Ascending aorta (tissue), 2 donors: ENCODE results near the gene TDRKH. TPM values are rescaled to one million over a fixed set of nuclear protein-coding genes. Genes with fewer than 3 reads are reported as not detected.
"Not testable (repeated sequence)": the region's sequence is repeated elsewhere in the genome, so short reads cannot be mapped to it uniquely, and the experiment has no call there.

Experiments
- DNase-seq, 2 donors: peaks; one replicate each; pipeline ENCODE4 v3.0.0-alpha.2; 2019; ENCODE audit warnings: low spot score in 2 of 2
- H3K27ac ChIP-seq, 2 donors: fragments of 200-600 bp; sonication (generic); one replicate each; pipeline ENCODE4 v1.5.1; 2016 to 2017; ENCODE audit warnings: mild to moderate bottlenecking in 1 of 2
- H3K27me3 ChIP-seq: fragments of 200-600 bp; sonication (generic); one replicate; pipeline ENCODE4 v1.5.1; 2017
- H3K36me3 ChIP-seq, 2 donors: fragments of 200-600 bp; sonication (generic); one replicate each; pipeline ENCODE4 v1.5.1; 2016
- H3K4me1 ChIP-seq, 2 donors: fragments of 200-600 bp; sonication (generic); one replicate each; pipeline ENCODE4 v1.5.1; 2016 to 2017; ENCODE audit warnings: mild to moderate bottlenecking in 1 of 2
- H3K4me3 ChIP-seq, 2 donors: fragments of 200-600 bp; sonication (generic); one replicate each; pipeline ENCODE4 v1.5.1; 2016 to 2017; ENCODE audit warnings: mild to moderate bottlenecking in 1 of 2
- H3K9me3 ChIP-seq, 2 donors: fragments of 200-600 bp; sonication (generic); one replicate each; pipeline ENCODE4 v1.5.1; 2016
- CTCF ChIP-seq, 3 experiments: fragments of 200-600 bp in 2 of 3; fragments of 450-650 bp in 1 of 3; sonication (generic) in 2 of 3; IDR thresholded peaks; one replicate each; pipeline ENCODE4 v1.5.1; 2016 to 2019; ENCODE audit warnings: antibody characterized with exemption in 3 of 3, mild to moderate bottlenecking in 1 of 3, moderate library complexity in 1 of 3
- intact Hi-C: fragments of 100-400 bp; cut with DNase I; formaldehyde crosslinking; loops from one replicate; pipeline ENCODE4 v1.15.1; 2023
- total RNA-seq: library from RNA; depleted of rRNA; stranded (reverse); fragments of >200 nt; gene quantifications from one replicate; pipeline ENCODE4 v1.1.0, GENCODE V29; 2016

The TDRKH gene
- total RNA-seq, 1 donor from 2014 or later = 1.5 TPM

- no peak overlapping the region for H3K27ac ChIP-seq
- intact Hi-C loops = loop anchor here (5.0 kb wide), 1 partner anchor 297 kb away; no protein-coding TSS in a partner anchor
- H3K4me3 ChIP-seq = no peak overlapping the region
- no peaks in the 10 kb centered on the region for H3K27me3 ChIP-seq
- no peak for TF ChIP-seq CTCF (IDR thresholded peaks at IDR 0.05)
- no peaks in the 10 kb centered on the region for H3K36me3 ChIP-seq
- H3K4me1 ChIP-seq = no peaks in the 10 kb centered on the region
- no peaks in the 10 kb centered on the region for H3K9me3 ChIP-seq
- no peak for DNase-seq
These were observed 50.5 kb downstream of the TDRKH start for GRCh38 chr1:151739590-151740355.

GRCh38 chr1:151737479-151737878 lies 52.8 kb downstream of the TDRKH start:
- H3K4me1 ChIP-seq = no peaks in the 10 kb centered on the region
- H3K27ac ChIP-seq = no peak overlapping the region
- no peak for TF ChIP-seq CTCF (IDR thresholded peaks at IDR 0.05)
- no peaks in the 10 kb centered on the region for H3K9me3 ChIP-seq
- H3K27me3 ChIP-seq = no peaks in the 10 kb centered on the region
- no peak for DNase-seq
- intact Hi-C loops = loop anchor here (5.0 kb wide), 1 partner anchor 295 kb away; no protein-coding TSS in a partner anchor
- no peaks in the 10 kb centered on the region for H3K36me3 ChIP-seq
- H3K4me3 ChIP-seq = no peak overlapping the region

GRCh38 chr1:151737026-151737425 lies 53.3 kb downstream of the TDRKH start:
- no peaks in the 10 kb centered on the region for H3K4me1 ChIP-seq
- H3K4me3 ChIP-seq = no peak overlapping the region
- no peak for TF ChIP-seq CTCF (IDR thresholded peaks at IDR 0.05)
- no peak for DNase-seq
- H3K9me3 ChIP-seq = no peaks in the 10 kb centered on the region
- no peak overlapping the region for H3K27ac ChIP-seq
- no peaks in the 10 kb centered on the region for H3K36me3 ChIP-seq
- no peaks in the 10 kb centered on the region for H3K27me3 ChIP-seq
- intact Hi-C loops = loop anchor here (5.0 kb wide), 1 partner anchor 295 kb away; no protein-coding TSS in a partner anchor

- DNase-seq = not testable (repeated sequence)
These were observed 56.3 kb downstream of the TDRKH start for GRCh38 chr1:151733995-151734394.

GRCh38 chr1:151733126-151733525 lies 57.2 kb downstream of the TDRKH start:
- no peak overlapping the region for H3K4me3 ChIP-seq
- H3K4me1 ChIP-seq = peaks cover 0 to 2% of the 10 kb centered on the region in 2 donors
- TF ChIP-seq CTCF (IDR thresholded peaks at IDR 0.05) = no peak
- no peak overlapping the region for H3K27ac ChIP-seq
- no peaks in the 10 kb centered on the region for H3K27me3 ChIP-seq
- DNase-seq = no peak
- intact Hi-C loops = no loop called here
- H3K9me3 ChIP-seq = no peaks in the 10 kb centered on the region
- no peaks in the 10 kb centered on the region for H3K36me3 ChIP-seq

More at GRCh38 chr1:151733995-151734394, 56.3 kb downstream of the TDRKH start:
- not testable (repeated sequence) for H3K27ac ChIP-seq, H3K27me3 ChIP-seq, H3K4me3 ChIP-seq, H3K9me3 ChIP-seq, H3K36me3 ChIP-seq, H3K4me1 ChIP-seq
- intact Hi-C loops = loop anchor here (2.0 kb wide), 1 partner anchor 199 kb away; no protein-coding TSS in a partner anchor

GRCh38 chr1:151729966-151730291 lies 60.4 kb downstream of the TDRKH start:
- Histone ChIP-seq H3K27me3 (no peaks in the 10 kb centered on the region), H3K9me3 (no peaks in the 10 kb centered on the region), H3K36me3 (no peaks in the 10 kb centered on the region), H3K27ac (no peak overlapping the region), H3K4me1 (peaks cover 0 to 5% of the 10 kb centered on the region in 2 donors), H3K4me3 (no peak overlapping the region)
- intact Hi-C loops = no loop called here
- no peak for DNase-seq
- TF ChIP-seq CTCF (IDR thresholded peaks at IDR 0.05) = no peak
